K562 (cell line): Measurements from ENCODE around the gene NSF.
"Not testable (repeated sequence)": the region's sequence is repeated elsewhere in the genome, so short reads cannot be mapped to it uniquely, and the experiment has no call there.

ENCODE experiments used
- HES1 ChIP-seq: fragments of 450-650 bp; IDR thresholded peaks from 2 replicates; pipeline ENCODE4 v1.6.1; 2016; ENCODE audit warnings: low read depth, mild to moderate bottlenecking, moderate library complexity
- RHOXF2B ChIP-seq: fragments of 250-450 bp; sonication (Bioruptor Pico); conservative IDR thresholded peaks from 2 replicates; pipeline ENCODE4 v1.5.1; 2021
- SMC3 ChIP-seq: conservative IDR thresholded peaks from 2 replicates; pipeline ENCODE4 v1.6.1; 2011; ENCODE audit warnings: low read depth, low read length, improper control_type of control experiment; ENCODE audit not compliant: insufficient read depth
- ZFX ChIP-seq: sonication (generic); formaldehyde crosslinking; IDR thresholded peaks from 2 replicates; pipeline ENCODE4 v1.8.0; 2022; ENCODE audit warnings: mild to moderate bottlenecking, missing genetic modification reagents, moderate library complexity
- ZNF449 ChIP-seq: fragments of 250-450 bp; sonication (Bioruptor Pico); IDR thresholded peaks from 2 replicates; pipeline ENCODE4 v1.8.0; 2022; ENCODE audit warnings: moderate library complexity, mild to moderate bottlenecking, inconsistent platforms
- TF ChIP-seq, protein P1 (sequence below): IDR thresholded peaks from 3 replicates; pipeline ENCODE4 v1.6.1; 2011; ENCODE audit warnings: borderline replicate concordance, mild to moderate bottlenecking; ENCODE audit not compliant: insufficient read length, insufficient read depth

DNA sequence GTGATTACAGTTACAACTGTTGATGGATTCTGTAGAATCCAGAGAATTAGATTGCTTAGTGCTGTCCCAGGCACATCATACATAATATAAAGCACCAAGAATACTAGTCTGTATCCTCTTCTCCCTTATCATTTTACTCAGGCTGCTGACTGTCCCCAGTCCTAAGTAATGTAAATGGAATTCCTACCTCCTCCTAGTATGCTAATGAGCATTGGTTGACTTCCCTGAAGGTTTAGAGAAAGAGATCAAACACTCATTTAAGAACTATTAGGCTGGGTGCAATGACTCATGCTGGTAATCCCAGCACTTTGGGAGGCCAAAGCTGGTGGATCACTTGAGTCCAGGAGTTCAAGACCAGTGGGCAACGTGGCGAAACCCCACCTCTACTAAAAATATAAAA, 37.0 kb downstream of the NSF start:
- TF ChIP-seq, protein P1, sequence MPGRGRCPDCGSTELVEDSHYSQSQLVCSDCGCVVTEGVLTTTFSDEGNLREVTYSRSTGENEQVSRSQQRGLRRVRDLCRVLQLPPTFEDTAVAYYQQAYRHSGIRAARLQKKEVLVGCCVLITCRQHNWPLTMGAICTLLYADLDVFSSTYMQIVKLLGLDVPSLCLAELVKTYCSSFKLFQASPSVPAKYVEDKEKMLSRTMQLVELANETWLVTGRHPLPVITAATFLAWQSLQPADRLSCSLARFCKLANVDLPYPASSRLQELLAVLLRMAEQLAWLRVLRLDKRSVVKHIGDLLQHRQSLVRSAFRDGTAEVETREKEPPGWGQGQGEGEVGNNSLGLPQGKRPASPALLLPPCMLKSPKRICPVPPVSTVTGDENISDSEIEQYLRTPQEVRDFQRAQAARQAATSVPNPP: not testable (repeated sequence)
- not testable (repeated sequence) for TF ChIP-seq ZNF449 (CRISPR knock-in tag); RHOXF2B (CRISPR knock-in tag); ZFX (CRISPR knock-in tag); SMC3; HES1
